Thoracic aorta endothelial cell (primary cell): Measurements from ENCODE around the gene NPIPB12. TPM values are rescaled to one million over a fixed set of nuclear protein-coding genes. Genes with fewer than 3 reads are reported as not detected.

ENCODE experiments used
- small RNA-seq: library from RNA; depleted of rRNA; stranded (forward); fragments of <200 nt; gene quantifications from one replicate; pipeline ENCODE3, GENCODE V24; 2012
- total RNA-seq: library from RNA; depleted of rRNA; stranded (reverse); fragments of >200 nt; gene quantifications from 2 replicates; pipeline ENCODE4 v1.2.3, GENCODE V29; 2012

Gene NPIPB12
- total RNA-seq = 50.4 and 61.3 TPM in 2 replicates

GRCh38 chr16:29506308-29506707, at the start of gene NPIPB12:
NPIPB12 (minus strand) TSS chr16:29506408.

GRCh38 chr16:29459706-29460646, 46.2 kb downstream of the NPIPB12 start, which contains the start of gene SULT1A4:
SULT1A4 (plus strand) TSS chr16:29459913; CDS start chr16:29461386, 1,473 bp downstream.

GRCh38 chr16:29454269-29454668, 51.9 kb downstream of the NPIPB12 start, which contains the start of the genes BOLA2 and SLX1B:
BOLA2 (minus strand) TSS chr16:29454351; CDS start chr16:29454253, 98 bp downstream.
SLX1B (plus strand) TSS chr16:29454533.

Small RNA genes lying within 50 kb of the gene (small RNA-seq; reads per million reads assigned to genes)
- not detected for gene AC133555.2

Other genes starting within 250 kb of the NPIPB12 start
- gene NPIPB11, start 99.7 kb downstream of the NPIPB12 start, total RNA-seq = 0.65 and 3.2 TPM in 2 replicates
- 31.2 and 39.6 TPM in 2 replicates for gene BOLA2, start 52.1 kb downstream of the NPIPB12 start, total RNA-seq
- gene SLX1B, start 51.9 kb downstream of the NPIPB12 start, total RNA-seq = 22.3 and 41.9 TPM in 2 replicates
- gene SULT1A4, start 46.5 kb downstream of the NPIPB12 start, total RNA-seq = 3.7 and 11.6 TPM in 2 replicates
- gene SPN, start 156.8 kb upstream of the NPIPB12 start, total RNA-seq = not detected in 2 replicates
- 0.07 TPM in 1 of 2 replicates, not detected in the other for gene QPRT, start 172.8 kb upstream of the NPIPB12 start, total RNA-seq
- not detected in 2 replicates for gene C16orf54, start 239.6 kb upstream of the NPIPB12 start, total RNA-seq